AG04450 (cell line): ENCODE results near the gene CFAP119. TPM values are rescaled to one million over a fixed set of nuclear protein-coding genes. Genes with fewer than 3 reads are reported as not detected.
A peak's percentile ranks its signal among the peaks of the same experiment; 100 is the strongest.

ENCODE experiments used
- CTCF ChIA-PET: fragments of 300-600, 350-600 bp; formaldehyde crosslinking; extraction: SDS; loops from one replicate; lab custom pipeline; 2022; ENCODE audit warnings: antibody characterized with exemption, inconsistent platforms; lab: Charles Lee
- POLR2A ChIA-PET: fragments of 350-600 bp; formaldehyde crosslinking; extraction: SDS; loops from one replicate; lab custom pipeline; 2021; ENCODE audit warnings: antibody characterized with exemption, inconsistent platforms; lab: Yijun Ruan, JAX
- DNase-seq: peaks from one replicate; pipeline ENCODE4 v3.0.0-alpha.2; 2011; ENCODE audit warnings: low read depth, low spot score
- H3K27ac ChIP-seq: one replicate; pipeline ENCODE4 v1.5.1; 2012; ENCODE audit warnings: low read depth, low read length, control low read depth
- H3K27me3 ChIP-seq: one replicate; pipeline ENCODE4 v1.6.0; 2012; ENCODE audit warnings: low read length; ENCODE audit not compliant: control insufficient read depth, insufficient read depth
- H3K4me3 ChIP-seq: 2 replicates; pipeline ENCODE4 v1.5.1; 2011; ENCODE audit warnings: mild to moderate bottlenecking, low read depth, low read length, control low read depth
- H3K9me3 ChIP-seq: 2 replicates; pipeline ENCODE4 v1.5.1; 2012; ENCODE audit warnings: low read length; ENCODE audit not compliant: control insufficient read depth, insufficient read depth
- CTCF ChIP-seq: IDR thresholded peaks from 2 replicates; pipeline ENCODE4 v1.5.1; 2011; ENCODE audit warnings: low read depth, low read length, control low read depth, inconsistent platforms
- polyA plus RNA-seq: library from polyadenylated mRNA; depleted of rRNA; stranded (reverse); fragments of >200 nt; gene quantifications from 2 replicates; pipeline ENCODE4 v1.2.3, GENCODE V29; 2011

The CFAP119 gene
- polyA plus RNA-seq, 1 experiment = 3.1 TPM

GRCh38 chr16:30762991-30763725, 1.3 kb upstream of the CFAP119 start:
- no peaks in the 10 kb centered on the region; the same call in 1 of the 2 replicates for H3K9me3 ChIP-seq
- DNase-seq = no peak
- H3K4me3 ChIP-seq = peak overlapping the region; percentile 94
- CTCF ChIA-PET = interaction anchor here (0.6 to 1.0 kb wide), 2 partner anchors 51 to 138 kb away, joined by 3 to 5 read pairs; no protein-coding TSS in a partner anchor
- no peaks in the 10 kb centered on the region for H3K27me3 ChIP-seq
- POLR2A ChIA-PET = interaction anchor here (0.6 to 0.9 kb wide), 3 partner anchors 11 to 722 kb away, joined by 3 to 4 read pairs (median 3); partner anchors contain the start of gene ZNF629
- no peak for TF ChIP-seq CTCF
- H3K27ac ChIP-seq = no peak overlapping the region

DNA sequence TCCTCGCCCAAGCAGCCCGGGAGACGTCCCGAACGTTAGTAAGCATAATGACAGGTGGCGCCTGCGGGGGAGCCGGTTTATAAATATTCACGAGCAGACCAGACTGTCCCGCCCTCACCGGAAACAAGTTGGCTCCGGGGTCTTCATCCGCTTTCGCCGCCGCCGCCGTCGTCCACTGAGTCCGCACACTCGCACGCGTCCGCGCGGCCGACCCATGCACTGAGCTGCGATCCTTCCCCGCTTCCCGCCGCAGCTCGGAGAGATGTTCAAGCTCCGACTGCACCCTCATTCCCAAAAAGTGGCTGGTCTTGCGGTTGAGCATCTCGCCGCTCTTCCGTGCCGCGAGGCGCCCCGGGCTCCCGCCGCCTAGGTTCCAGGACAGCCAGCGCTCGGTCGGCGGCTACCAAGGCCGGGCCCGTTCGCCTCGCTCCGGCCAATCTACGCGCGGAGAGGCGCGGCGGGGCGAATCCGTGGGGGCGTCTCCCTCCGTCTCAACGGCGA, 385 bp downstream of the CFAP119 start:
- POLR2A ChIA-PET = interaction anchor here (0.5 kb wide), 1 partner anchor 41 kb away, joined by 3 read pairs; no protein-coding TSS in a partner anchor
- no peak for DNase-seq

GRCh38 chr16:30760577-30761426, 1.1 kb downstream of the CFAP119 start:
- H3K27ac ChIP-seq = peak overlapping the region; percentile 68
- ChIA-PET POLR2A (interaction anchor here (1.0 kb wide), 1 partner anchor 13 kb away, joined by 3 read pairs; the partner anchor contains the start of gene PHKG2), CTCF (interaction anchor here (0.8 kb wide), 1 partner anchor 54 kb away, joined by 3 read pairs; no protein-coding TSS in a partner anchor)
- no peaks in the 10 kb centered on the region; the same call in 1 of the 2 replicates for H3K9me3 ChIP-seq
- no peaks in the 10 kb centered on the region for H3K27me3 ChIP-seq
- peak overlapping the region; percentile 94 for H3K4me3 ChIP-seq
- no peak for TF ChIP-seq CTCF
- DNase-seq = no peak

More for the DNA sequence above, 385 bp downstream of the CFAP119 start:
- no peak for TF ChIP-seq CTCF
- H3K4me3 ChIP-seq = peak overlapping the region; percentile 94
- H3K27me3 ChIP-seq = no peaks in the 10 kb centered on the region
- CTCF ChIA-PET = no interaction called here
- peak overlapping the region; percentile 68 for H3K27ac ChIP-seq
- H3K9me3 ChIP-seq = no peaks in the 10 kb centered on the region; the same call in 1 of the 2 replicates

DNA sequence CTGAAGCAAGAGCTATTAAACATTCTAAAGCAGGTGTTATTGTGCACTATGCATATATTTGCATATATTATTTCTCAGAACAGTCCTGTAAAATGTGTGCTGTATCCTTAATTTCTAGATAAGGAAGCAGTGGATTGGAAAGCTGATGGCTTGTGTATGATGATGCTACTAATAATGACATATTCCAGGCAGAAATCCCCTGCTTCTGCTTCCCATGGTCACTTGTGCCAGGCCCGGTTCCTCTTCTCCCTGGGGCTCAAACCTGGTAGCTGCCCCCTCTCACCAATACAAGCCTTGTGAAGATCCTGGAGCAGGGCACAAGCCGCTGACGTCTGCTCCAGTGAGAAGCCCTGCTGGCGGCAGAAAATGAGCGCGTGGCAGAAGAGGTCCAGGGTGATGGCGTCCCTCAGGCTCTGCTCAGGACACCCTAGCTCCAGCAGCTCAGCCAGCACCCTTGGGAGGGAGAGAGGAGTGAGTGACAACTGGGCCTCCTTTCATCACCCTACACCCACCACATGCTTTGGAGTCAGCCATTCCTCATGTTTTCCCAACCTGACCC, 1.8 kb downstream of the CFAP119 start:
- ChIA-PET CTCF (interaction anchor here (0.8 kb wide), 1 partner anchor 55 kb away, joined by 3 read pairs; no protein-coding TSS in a partner anchor), POLR2A (interaction anchor here (1.0 kb wide), 1 partner anchor 12 kb away, joined by 3 read pairs; the partner anchor contains the start of gene PHKG2)
- Histone ChIP-seq H3K4me3 (no peak overlapping the region), H3K9me3 (no peaks in the 10 kb centered on the region; the same call in 1 of the 2 replicates), H3K27me3 (no peaks in the 10 kb centered on the region), H3K27ac (no peak overlapping the region)
- DNase-seq = no peak
- no peak for TF ChIP-seq CTCF
